GM21381 (cell line): ENCODE data around the gene BARHL1.

Source experiments
- ATAC-seq: cut with Tn5 transposase; IDR thresholded peaks from one replicate; pipeline ENCODE4 v1.9.1; 2021; ENCODE audit warnings: mild to moderate bottlenecking, moderate library complexity; ENCODE audit not compliant: unreplicated experiment

Gene BARHL1

GRCh38 chr9:132582276-132582785, at the start of gene BARHL1:
BARHL1 (plus strand) TSS chr9:132582606; CDS start chr9:132582798, 192 bp downstream.
- no peak for ATAC-seq

- ATAC-seq = no peak
These were observed 47.6 kb upstream of the BARHL1 start for GRCh38 chr9:132534832-132535231.

GRCh38 chr9:132536124-132536523, 46.3 kb upstream of the BARHL1 start:
- no peak for ATAC-seq

GRCh38 chr9:132537352-132537751, 45.1 kb upstream of the BARHL1 start:
- no peak for ATAC-seq

GRCh38 chr9:132538071-132538470, 44.3 kb upstream of the BARHL1 start:
- no peak for ATAC-seq

GRCh38 chr9:132539096-132539495, 43.3 kb upstream of the BARHL1 start:
- no peak for ATAC-seq

- no peak for ATAC-seq
These were observed 41.4 kb upstream of the BARHL1 start for GRCh38 chr9:132541051-132541450.

GRCh38 chr9:132541870-132542830, 40.3 kb upstream of the BARHL1 start:
- no peak for ATAC-seq

GRCh38 chr9:132543251-132543650, 39.2 kb upstream of the BARHL1 start:
- no peak for ATAC-seq

- ATAC-seq = no peak
These were observed 38.4 kb upstream of the BARHL1 start for GRCh38 chr9:132543960-132544359.

- ATAC-seq = no peak
These were observed 36.8 kb upstream of the BARHL1 start for GRCh38 chr9:132545578-132545977.

GRCh38 chr9:132546148-132547051, 36.0 kb upstream of the BARHL1 start:
- no peak for ATAC-seq

- no peak for ATAC-seq
These were observed 35.4 kb upstream of the BARHL1 start for GRCh38 chr9:132547052-132547431.

- no peak for ATAC-seq
These were observed 35.0 kb upstream of the BARHL1 start for GRCh38 chr9:132547436-132547835.

- ATAC-seq = no peak
These were observed 34.3 kb upstream of the BARHL1 start for GRCh38 chr9:132547976-132548730.

GRCh38 chr9:132548751-132549640, 33.4 kb upstream of the BARHL1 start:
- no peak for ATAC-seq

- no peak for ATAC-seq
These were observed 30.9 kb upstream of the BARHL1 start for GRCh38 chr9:132551556-132551955.

GRCh38 chr9:132552041-132552440, 30.4 kb upstream of the BARHL1 start:
- ATAC-seq = no peak

- no peak for ATAC-seq
These were observed 27.7 kb upstream of the BARHL1 start for GRCh38 chr9:132554755-132555154.

GRCh38 chr9:132555528-132555927, 26.9 kb upstream of the BARHL1 start:
- no peak for ATAC-seq
